SK-N-SH (cell line): ENCODE results near the gene CXorf49. TPM values are rescaled to one million over a fixed set of nuclear protein-coding genes. Genes with fewer than 3 reads are reported as not detected.
"Not testable (repeated sequence)": the region's sequence is repeated elsewhere in the genome, so short reads cannot be mapped to it uniquely, and the experiment has no call there.

Source experiments
- CTCF ChIA-PET: fragments of 300-600, 350-600 bp; formaldehyde crosslinking; extraction: SDS; loops from one replicate; lab custom pipeline; 2021; lab: Yijun Ruan, JAX
- POLR2A ChIA-PET: fragments of 350-600 bp; sonication (Branson Sonifier 250); formaldehyde crosslinking; extraction: SDS; loops from one replicate; lab custom pipeline; 2020; ENCODE audit warnings: antibody characterized with exemption, inconsistent platforms; lab: Yijun Ruan, JAX
- DNase-seq: peaks from one replicate; pipeline ENCODE4 v3.0.0; 2012
- H2AFZ ChIP-seq: fragments of 200-600 bp; sonication (generic); 2 replicates; pipeline ENCODE4 v1.8.1; 2016; ENCODE audit warnings: antibody characterized with exemption, mild to moderate bottlenecking, low read depth
- H3F3A ChIP-seq: fragments of 200-600 bp; sonication (generic); replicated peaks from 2 replicates; pipeline ENCODE3; 2016; ENCODE audit warnings: antibody characterized with exemption, mild to moderate bottlenecking; ENCODE audit not compliant: insufficient read depth
- H3K27ac ChIP-seq, 2 experiments: fragments of 200-500 bp in 1 of 2; fragments of 200-600 bp in 1 of 2; sonication (Bioruptor generic) in 1 of 2; sonication (generic), shearing (Covaris generic) in 1 of 2; 2 replicates each; pipeline versions ENCODE4 v1.5.1 to v1.6.1; 2014 to 2016; ENCODE audit warnings: low read depth in 2 of 2, inconsistent platforms in 1 of 2, low read length in 1 of 2, mild to moderate bottlenecking in 1 of 2, mixed read lengths in 1 of 2
- H3K27me3 ChIP-seq: fragments of 200-600 bp; sonication (generic), shearing (Covaris generic); 2 replicates; pipeline ENCODE4 v1.6.1; 2016; ENCODE audit warnings: mixed run types; ENCODE audit not compliant: insufficient read depth
- H3K36me3 ChIP-seq, 2 experiments: fragments of 200-500 bp in 1 of 2; fragments of 200-600 bp in 1 of 2; sonication (Bioruptor generic) in 1 of 2; sonication (generic) in 1 of 2; replicated peaks in 1 of 2; 2 replicates each; pipeline versions ENCODE3 to v1.5.1; 2014 to 2016; ENCODE audit warnings: low read length in 1 of 2, mild to moderate bottlenecking in 1 of 2; ENCODE audit not compliant: insufficient read depth in 2 of 2, control insufficient read depth in 1 of 2
- H3K4me1 ChIP-seq, 2 experiments: fragments of 200-500 bp in 1 of 2; fragments of 200-600 bp in 1 of 2; sonication (Bioruptor generic) in 1 of 2; sonication (generic), shearing (Covaris generic) in 1 of 2; 2 replicates each; pipeline versions ENCODE4 v1.5.1 to v1.6.1; 2014 to 2016; ENCODE audit warnings: low read depth in 1 of 2, low read length in 1 of 2, mixed run types in 1 of 2; ENCODE audit not compliant: insufficient read depth in 2 of 2, control insufficient read depth in 1 of 2
- H3K4me2 ChIP-seq: fragments of 200-600 bp; sonication (generic), shearing (Covaris generic); 2 replicates; pipeline ENCODE4 v1.6.1; 2017; ENCODE audit warnings: mixed run types
- H3K4me3 ChIP-seq, 2 experiments: fragments of 200-500 bp in 1 of 2; fragments of 200-600 bp in 1 of 2; sonication (Bioruptor generic) in 1 of 2; sonication (generic), shearing (Covaris generic) in 1 of 2; 2 replicates each; pipeline versions ENCODE4 v1.5.1 to v1.8.1; 2014 to 2016; ENCODE audit warnings: low read depth in 2 of 2, inconsistent platforms in 1 of 2, low read length in 1 of 2, mild to moderate bottlenecking in 1 of 2, mixed read lengths in 1 of 2, moderate library complexity in 1 of 2
- H3K79me2 ChIP-seq: fragments of 200-600 bp; sonication (generic); 2 replicates; pipeline ENCODE4 v1.8.1; 2017; ENCODE audit warnings: mild to moderate bottlenecking; ENCODE audit not compliant: insufficient read depth
- H3K9ac ChIP-seq: fragments of 200-600 bp; sonication (generic); 2 replicates; pipeline ENCODE4 v1.6.1; 2017; ENCODE audit warnings: mixed run types
- H3K9me2 ChIP-seq: fragments of 200-600 bp; sonication (generic); 2 replicates; pipeline ENCODE4 v1.6.1; 2017; ENCODE audit warnings: mixed run types
- H3K9me3 ChIP-seq: fragments of 200-600 bp; sonication (generic); 2 replicates; pipeline ENCODE4 v1.6.1; 2017; ENCODE audit warnings: mixed run types, mild to moderate bottlenecking, moderate library complexity
- H4K20me1 ChIP-seq: fragments of 200-600 bp; sonication (generic); 2 replicates; pipeline ENCODE4 v1.6.1; 2017; ENCODE audit warnings: mild to moderate bottlenecking, mixed run types; ENCODE audit not compliant: insufficient read depth
- WGBS: methylation state at CpG from one replicate; pipeline ENCODE4 v1.1.6; 2017; ENCODE audit warnings: low lambda C conversion rate; 5-methylcytosine and 5-hydroxymethylcytosine counted together
- polyA plus RNA-seq, 3 experiments: library from polyadenylated mRNA; depleted of rRNA; stranded (reverse); fragments of >200 nt; gene quantifications; 2 replicates each; pipeline ENCODE4 v1.2.3, GENCODE V29; 2012

Gene CXorf49
- not detected in 2 replicates for polyA plus RNA-seq (2012; rRNA removed)
- 0.01 and 0.03 TPM in 2 replicates for polyA plus RNA-seq (2012; cell fraction: cytosol; rRNA removed)
- 0.06 TPM in 1 of 2 replicates, not detected in the other for polyA plus RNA-seq (2012; cell fraction: nucleus; rRNA removed)

- H3K27me3 ChIP-seq, H3K4me2 ChIP-seq, H3K4me3 ChIP-seq, H3F3A ChIP-seq, POLR2A ChIA-PET, CTCF ChIA-PET, H3K9me3 ChIP-seq, H3K79me2 ChIP-seq, H3K36me3 ChIP-seq, H3K4me1 ChIP-seq, H3K27ac ChIP-seq, H4K20me1 ChIP-seq, H3K9ac ChIP-seq, H3K9me2 ChIP-seq, DNase-seq, H2AFZ ChIP-seq: not testable (repeated sequence)
- no CpG with 5 or more reads among the region's 30 CpGs for WGBS
These were observed at the start of gene CXorf49 for GRCh38 chrX:71718185-71718584. Gene CXorf49, minus strand, starts transcription at chrX:71718285. Its CDS starts 134 bp downstream, at chrX:71718151.

- WGBS, result no CpG with 5 or more reads among the region's 14 CpGs
These were observed 49.0 kb upstream of the CXorf49 start for GRCh38 chrX:71767134-71767533.

DNA sequence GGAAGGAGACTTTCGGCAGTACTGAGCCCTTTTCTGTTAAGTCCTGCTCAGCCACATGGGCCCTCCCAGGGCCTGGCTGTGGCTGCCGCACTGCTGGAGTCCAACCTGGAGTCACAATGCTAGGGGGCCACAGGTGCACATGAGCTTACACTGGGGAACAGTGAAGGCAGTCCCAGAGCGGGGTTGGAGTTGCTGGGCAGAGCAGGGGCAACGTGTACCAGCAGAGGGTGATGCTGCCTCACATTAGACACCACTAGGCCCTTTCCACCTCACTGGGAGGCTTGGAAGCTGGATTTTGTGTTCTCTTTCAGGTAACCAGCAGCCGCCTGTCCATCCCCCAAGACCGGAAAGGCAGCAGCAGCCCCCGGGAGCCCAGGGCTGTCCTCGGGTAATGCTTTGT lies 47.5 kb upstream of the CXorf49 start:
- H3K79me2 ChIP-seq, H3K27ac ChIP-seq, H3K4me2 ChIP-seq, H4K20me1 ChIP-seq, POLR2A ChIA-PET, H3K9ac ChIP-seq, H3F3A ChIP-seq, H3K4me3 ChIP-seq, H3K9me3 ChIP-seq, H3K4me1 ChIP-seq, DNase-seq, H2AFZ ChIP-seq, CTCF ChIA-PET, H3K9me2 ChIP-seq, H3K36me3 ChIP-seq, H3K27me3 ChIP-seq: not testable (repeated sequence)
- no CpG with 5 or more reads among the region's 8 CpGs for WGBS

More at GRCh38 chrX:71767134-71767533, 49.0 kb upstream of the CXorf49 start:
- POLR2A ChIA-PET, H3K36me3 ChIP-seq, H3K9ac ChIP-seq, H3F3A ChIP-seq, H3K27ac ChIP-seq, DNase-seq, H3K4me1 ChIP-seq, H3K4me2 ChIP-seq, H3K27me3 ChIP-seq, H3K79me2 ChIP-seq, H3K9me3 ChIP-seq, H3K9me2 ChIP-seq, H3K4me3 ChIP-seq, CTCF ChIA-PET, H4K20me1 ChIP-seq, H2AFZ ChIP-seq: not testable (repeated sequence)

- H3K4me3 ChIP-seq, H3K36me3 ChIP-seq, H3K9me3 ChIP-seq, H3K79me2 ChIP-seq, H3K27me3 ChIP-seq, H4K20me1 ChIP-seq, H3F3A ChIP-seq, H3K27ac ChIP-seq, POLR2A ChIA-PET, CTCF ChIA-PET, H3K4me2 ChIP-seq, H3K4me1 ChIP-seq, H3K9ac ChIP-seq, DNase-seq, H2AFZ ChIP-seq, H3K9me2 ChIP-seq: not testable (repeated sequence)
- WGBS, result no CpG with 5 or more reads among the region's 11 CpGs
These were observed 46.7 kb upstream of the CXorf49 start for GRCh38 chrX:71764832-71765231.

DNA sequence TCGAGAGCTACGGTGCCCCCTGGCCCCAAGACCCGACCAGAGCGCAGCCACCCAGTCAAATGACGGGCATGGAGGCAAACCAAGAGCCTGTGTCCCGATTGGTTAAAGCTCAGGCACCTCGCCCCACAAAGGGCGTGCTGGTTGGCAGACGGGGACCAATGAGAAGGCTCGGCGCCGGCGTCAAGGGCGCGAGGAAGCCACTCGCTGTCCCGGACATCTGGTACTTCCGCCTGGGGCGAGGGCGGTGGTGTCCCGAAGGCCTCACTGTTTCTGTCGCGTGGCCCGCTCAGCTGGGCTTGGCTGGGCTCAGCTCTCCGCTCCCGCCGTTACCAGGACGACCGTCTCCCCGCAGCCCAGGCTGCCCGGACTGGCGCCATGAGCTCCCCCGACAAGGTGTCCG lies 45.0 kb upstream of the CXorf49 start, which contains the start of gene CXorf49B:
Gene CXorf49B (plus strand): TSS at position 301 of the 400 bp plus-strand sequence. CDS start 75 bp downstream, at position 376.
- CTCF ChIA-PET, result not testable (repeated sequence)
- WGBS, result no CpG with 5 or more reads among the region's 34 CpGs

DNA sequence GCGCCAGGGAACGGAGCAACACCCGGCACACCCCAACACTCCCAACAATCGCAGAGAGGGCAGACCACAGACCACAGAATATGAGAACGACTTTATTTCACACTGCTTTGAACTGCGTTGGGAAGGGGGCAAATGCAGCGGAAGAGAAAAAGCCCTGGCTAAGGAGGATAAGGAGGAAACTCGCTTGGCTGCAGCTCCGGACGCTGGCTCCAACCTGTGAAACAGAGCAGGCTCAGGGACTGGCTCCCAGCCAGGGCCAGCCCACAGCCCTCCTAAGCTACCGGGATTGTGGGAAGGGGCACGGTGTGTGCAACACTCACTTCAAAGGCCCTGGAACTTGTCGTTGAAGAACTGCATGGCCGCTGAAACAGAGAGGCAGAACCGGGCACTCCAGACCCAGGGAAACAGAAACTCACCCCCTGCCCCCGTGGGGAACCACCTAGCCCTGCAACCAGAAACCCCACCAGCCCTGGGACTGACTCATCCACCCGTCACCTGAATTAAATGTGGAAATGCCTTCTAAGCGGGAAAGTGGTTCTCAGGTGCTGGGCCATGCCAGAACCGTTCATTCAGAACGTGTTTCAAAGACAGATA lies 42.7 kb upstream of the CXorf49 start:
- H3K27me3 ChIP-seq, H3F3A ChIP-seq, H3K36me3 ChIP-seq, H3K27ac ChIP-seq, POLR2A ChIA-PET, H3K79me2 ChIP-seq, H2AFZ ChIP-seq, H3K9me2 ChIP-seq, H3K9me3 ChIP-seq, CTCF ChIA-PET, H3K4me3 ChIP-seq, H4K20me1 ChIP-seq, H3K4me2 ChIP-seq, H3K9ac ChIP-seq, DNase-seq, H3K4me1 ChIP-seq: not testable (repeated sequence)
- no CpG with 5 or more reads among the region's 20 CpGs for WGBS

More for the DNA sequence above, 45.0 kb upstream of the CXorf49 start, which contains the start of gene CXorf49B:
- H3K79me2 ChIP-seq, H3K4me3 ChIP-seq, H3K36me3 ChIP-seq, H3K9ac ChIP-seq, H3K27ac ChIP-seq, H3K4me2 ChIP-seq, H3K4me1 ChIP-seq, H4K20me1 ChIP-seq, POLR2A ChIA-PET, DNase-seq, H3K9me2 ChIP-seq, H3K27me3 ChIP-seq, H3K9me3 ChIP-seq, H3F3A ChIP-seq, H2AFZ ChIP-seq: not testable (repeated sequence)
